Measurements from ENCODE around the gene ANTKMT.

GRCh38 chr16:717450-718245 is 3.3 kb upstream of the ANTKMT start:
- TF ChIP-seq CTCF (IDR thresholded peaks at IDR 0.05) (no peak), POLR2A (IDR thresholded peaks at IDR 0.05) (no peak)
